Suprapubic skin (tissue), 4 donors: ENCODE results near the gene FAM131A. TPM values are rescaled to one million over a fixed set of nuclear protein-coding genes. Genes with fewer than 3 reads are reported as not detected.
A peak's percentile ranks its signal among the peaks of the same experiment; 100 is the strongest.

Source experiments
- DNase-seq, 2 donors: peaks; one replicate each; pipeline ENCODE4 v3.0.0-alpha.2; 2019; ENCODE audit warnings: low spot score in 2 of 2
- H3K27ac ChIP-seq: fragments of 200-600 bp; sonication (generic); one replicate; pipeline ENCODE4 v1.5.1; 2019
- H3K27me3 ChIP-seq: fragments of 200-600 bp; sonication (generic); one replicate; pipeline ENCODE4 v1.5.1; 2019
- H3K36me3 ChIP-seq: fragments of 200-600 bp; sonication (generic); one replicate; pipeline ENCODE4 v1.5.1; 2019
- H3K4me1 ChIP-seq: fragments of 200-600 bp; sonication (generic); one replicate; pipeline ENCODE4 v1.5.1; 2019
- H3K4me3 ChIP-seq: fragments of 200-600 bp; sonication (generic); one replicate; pipeline ENCODE4 v1.5.1; 2019; ENCODE audit warnings: mild to moderate bottlenecking
- H3K9me3 ChIP-seq: fragments of 200-600 bp; sonication (generic); one replicate; pipeline ENCODE4 v1.5.1; 2019
- CTCF ChIP-seq, 2 donors: fragments of 200-600 bp in 1 of 2; fragments of 450-650 bp in 1 of 2; sonication (generic) in 1 of 2; IDR thresholded peaks; one replicate each; pipeline ENCODE4 v1.5.1; 2016 to 2019; ENCODE audit warnings: antibody characterized with exemption in 2 of 2, mild to moderate bottlenecking in 1 of 2, moderate library complexity in 1 of 2
- EP300 ChIP-seq: sonication (generic); formaldehyde crosslinking; IDR thresholded peaks from one replicate; pipeline ENCODE4 v1.6.1; 2017; ENCODE audit warnings: antibody characterized with exemption
- POLR2A ChIP-seq, 2 donors: fragments of 450-650 bp; IDR thresholded peaks; one replicate each; pipeline ENCODE4 v1.6.1; 2017; ENCODE audit warnings: antibody characterized with exemption in 2 of 2, mild to moderate bottlenecking in 2 of 2, moderate library complexity in 2 of 2
- POLR2AphosphoS5 ChIP-seq, 3 donors: sonication (generic); formaldehyde crosslinking; IDR thresholded peaks; one replicate each; pipeline ENCODE4 v1.6.1; 2017; ENCODE audit warnings: antibody characterized with exemption in 3 of 3
- WGBS: methylation state at CpG from one replicate; pipeline ENCODE4 v1.1.5; 2018; 5-methylcytosine and 5-hydroxymethylcytosine counted together
- total RNA-seq, 4 donors: library from RNA; depleted of rRNA; stranded (reverse); fragments of >200 nt; gene quantifications; one replicate each; pipeline ENCODE4 v1.1.0, GENCODE V29; 2016

FAM131A gene
- total RNA-seq, 4 donors from 2014 or later = 54.4 to 77.9 (median 65.3) TPM

GRCh38 chr3:184344579-184345316 lies 7.3 kb downstream of the FAM131A start:
- TF ChIP-seq POLR2AphosphoS5 (IDR thresholded peaks at IDR 0.05) (no peak), EP300 (no peak)
- Histone ChIP-seq H3K36me3 (peaks cover 26% of the 10 kb centered on the region), H3K27me3 (no peaks in the 10 kb centered on the region), H3K4me1 (peaks cover 38% of the 10 kb centered on the region), H3K27ac (peak overlapping the region; percentile 55), H3K9me3 (no peaks in the 10 kb centered on the region), H3K4me3 (no peak overlapping the region)
- 75% methylated on average over 6 of the region's 24 CpGs for WGBS
- DNase-seq = no peak

- 43% methylated on average over 14 of the region's 14 CpGs for WGBS
- DNase-seq = no peak
- Histone ChIP-seq H3K4me1 (peaks cover 34% of the 10 kb centered on the region), H3K36me3 (peaks cover 26% of the 10 kb centered on the region), H3K9me3 (no peaks in the 10 kb centered on the region), H3K27ac (peak overlapping the region; percentile 55), H3K27me3 (no peaks in the 10 kb centered on the region), H3K4me3 (no peak overlapping the region)
- TF ChIP-seq CTCF (IDR thresholded peaks at IDR 0.05) (peak in 1 of 2 donors; percentile 60), POLR2A (IDR thresholded peaks at IDR 0.05) (no peak), POLR2AphosphoS5 (IDR thresholded peaks at IDR 0.05) (peak in 1 of 3 donors; percentile 44), EP300 (no peak)
Observed at GRCh38 chr3:184345317-184346144, 8.1 kb downstream of the FAM131A start.

GRCh38 chr3:184346480-184347190 lies 9.2 kb downstream of the FAM131A start:
- TF ChIP-seq POLR2A (IDR thresholded peaks at IDR 0.05) (no peak), POLR2AphosphoS5 (IDR thresholded peaks at IDR 0.05) (no peak), CTCF (IDR thresholded peaks at IDR 0.05) (no peak), EP300 (no peak)
- Histone ChIP-seq H3K27me3 (no peaks in the 10 kb centered on the region), H3K27ac (no peak overlapping the region), H3K9me3 (no peaks in the 10 kb centered on the region), H3K4me1 (peaks cover 28% of the 10 kb centered on the region), H3K36me3 (peaks cover 26% of the 10 kb centered on the region), H3K4me3 (no peak overlapping the region)
- 84% methylated on average over 5 of the region's 20 CpGs for WGBS
- DNase-seq = no peak

GRCh38 chr3:184347321-184348056 lies 10.1 kb downstream of the FAM131A start:
- Histone ChIP-seq H3K36me3 (peaks cover 23% of the 10 kb centered on the region), H3K4me3 (no peak overlapping the region), H3K27ac (no peak overlapping the region), H3K27me3 (no peaks in the 10 kb centered on the region), H3K9me3 (no peaks in the 10 kb centered on the region), H3K4me1 (peaks cover 30% of the 10 kb centered on the region)
- 72% methylated on average over 12 of the region's 12 CpGs for WGBS
- TF ChIP-seq EP300 (no peak), POLR2AphosphoS5 (IDR thresholded peaks at IDR 0.05) (no peak), CTCF (IDR thresholded peaks at IDR 0.05) (no peak), POLR2A (IDR thresholded peaks at IDR 0.05) (no peak)
- no peak for DNase-seq

GRCh38 chr3:184348057-184348382 lies 10.6 kb downstream of the FAM131A start:
- DNase-seq = no peak
- WGBS = 84% methylated on average over 4 of the region's 4 CpGs
- no peaks in the 10 kb centered on the region for H3K27me3 ChIP-seq
- TF ChIP-seq POLR2A (IDR thresholded peaks at IDR 0.05) = no peak
- no peak for TF ChIP-seq POLR2AphosphoS5 (IDR thresholded peaks at IDR 0.05)
- TF ChIP-seq CTCF (IDR thresholded peaks at IDR 0.05) = no peak
- no peak for TF ChIP-seq EP300
- H3K36me3 ChIP-seq = peaks cover 18% of the 10 kb centered on the region
- peaks cover 32% of the 10 kb centered on the region for H3K4me1 ChIP-seq
- H3K9me3 ChIP-seq = no peaks in the 10 kb centered on the region
- H3K27ac ChIP-seq = no peak overlapping the region
- no peak overlapping the region for H3K4me3 ChIP-seq
